GM12878 (cell line): Measurements from ENCODE around the gene UMAD1. TPM values are rescaled to one million over a fixed set of nuclear protein-coding genes. Genes with fewer than 3 reads are reported as not detected.

Experiments
- ATAC-seq: fragments of 200-7000 bp; cut with Tn5 transposase; 3 replicates; pipeline ENCODE4 v1.9.1; 2020; ENCODE audit warnings: mild to moderate bottlenecking, moderate library complexity
- BruUV-seq: library from RNA; stranded (reverse); fragments of 400-500 nt; replicated peaks from 2 replicates; lab custom pipeline; 2021; lab: Mats Ljungman, UMichigan
- CTCF ChIA-PET: fragments of 300-600 bp; sonication (Branson Sonifier 250); formaldehyde crosslinking; extraction: SDS; loops from one replicate; lab custom pipeline; 2021; ENCODE audit warnings: inconsistent platforms; lab: Yijun Ruan, JAX
- POLR2A ChIA-PET: fragments of 350-600 bp; formaldehyde crosslinking; extraction: SDS; loops from one replicate; lab custom pipeline; 2021; ENCODE audit warnings: inconsistent platforms; lab: Charles Lee
- RAD21 ChIA-PET: fragments of 300-600 bp; sonication (Branson Sonifier 250); formaldehyde crosslinking; loops from one replicate; lab custom pipeline; 2023; ENCODE audit warnings: antibody characterized with exemption; ENCODE audit not compliant: unreplicated experiment; lab: Charles Lee
- SMC1A ChIA-PET: fragments of 300-600 bp; sonication (Branson Sonifier 250); formaldehyde crosslinking; loops from one replicate; lab custom pipeline; 2023; ENCODE audit not compliant: unreplicated experiment, uncharacterized antibody; lab: Charles Lee
- DNase-seq: peaks from one replicate; pipeline ENCODE4 v3.0.0-alpha.2; 2011; ENCODE audit warnings: low read depth, low spot score
- FAIRE-seq: peaks from 3 replicates; lab custom pipeline; 2011; peaks lifted over from hg19 to GRCh38; lab: Jason Lieb, UNC
- H2AFZ ChIP-seq: 2 replicates; pipeline ENCODE4 v1.6.0; 2011; ENCODE audit warnings: low read depth, low read length, control low read depth; ENCODE audit not compliant: control insufficient read depth
- H3K27ac ChIP-seq: 2 replicates; pipeline ENCODE4 v1.5.1; 2011; ENCODE audit warnings: control low read depth; ENCODE audit not compliant: control insufficient read depth, insufficient read depth
- H3K27me3 ChIP-seq, 2 experiments: replicated peaks in 1 of 2; 2 replicates each; pipeline versions ENCODE4 v1.6.0 to v1.6.1; 2011; ENCODE audit warnings: low read length in 1 of 2; ENCODE audit not compliant: control insufficient read depth in 2 of 2, insufficient read depth in 2 of 2
- H3K36me3 ChIP-seq, 2 experiments: 2 replicates each; pipeline ENCODE4 v1.5.1; 2011; ENCODE audit warnings: low read length in 1 of 2; ENCODE audit not compliant: control insufficient read depth in 2 of 2, insufficient read depth in 2 of 2
- H3K4me1 ChIP-seq: 2 replicates; pipeline ENCODE4 v1.6.1; 2011; ENCODE audit warnings: mild to moderate bottlenecking, low read length, moderate library complexity, mixed read lengths; ENCODE audit not compliant: control insufficient read depth, insufficient read depth
- H3K4me2 ChIP-seq: 2 replicates; pipeline ENCODE4 v1.6.0; 2011; ENCODE audit warnings: control low read depth; ENCODE audit not compliant: control insufficient read depth, insufficient read depth
- H3K4me3 ChIP-seq: fragments of 200-600 bp; sonication (generic); 2 replicates; pipeline ENCODE4 v1.5.1; 2016
- H3K79me2 ChIP-seq: 2 replicates; pipeline ENCODE4 v1.6.0; 2011; ENCODE audit warnings: low read length; ENCODE audit not compliant: control insufficient read depth, insufficient read depth
- H3K9ac ChIP-seq: 2 replicates; pipeline ENCODE4 v1.8.0; 2011; ENCODE audit warnings: low read length, control low read depth, mixed read lengths; ENCODE audit not compliant: control insufficient read depth, insufficient read depth
- H3K9me3 ChIP-seq: replicated peaks from 3 replicates; pipeline ENCODE4 v1.5.1; 2011; ENCODE audit warnings: mild to moderate bottlenecking, low read length; ENCODE audit not compliant: control insufficient read depth, insufficient read depth
- H4K20me1 ChIP-seq: 2 replicates; pipeline ENCODE4 v1.6.0; 2011; ENCODE audit not compliant: control insufficient read depth, insufficient read depth
- BACH1 ChIP-seq: fragments of 450-650 bp; IDR thresholded peaks from 2 replicates; pipeline ENCODE4 v1.6.1; 2017; ENCODE audit warnings: mild to moderate bottlenecking, borderline replicate concordance
- CBX3 ChIP-seq: fragments of 200-600 bp; sonication (generic); IDR thresholded peaks from 2 replicates; pipeline ENCODE4 v1.6.1; 2016; ENCODE audit warnings: low read depth, borderline replicate concordance
- GABPA ChIP-seq: IDR thresholded peaks from 2 replicates; pipeline ENCODE4 v1.6.1; 2014; ENCODE audit warnings: antibody characterized with exemption, low read depth, mild to moderate bottlenecking, inconsistent platforms
- HSF1 ChIP-seq: fragments of 150-350 bp; IDR thresholded peaks from 2 replicates; pipeline ENCODE4 v1.6.1; 2014; ENCODE audit warnings: mild to moderate bottlenecking, low read depth, low read length
- IKZF2 ChIP-seq, 2 experiments: fragments of 450-650 bp; IDR thresholded peaks; 2 replicates each; pipeline ENCODE4 v1.6.1; 2017; ENCODE audit warnings: mild to moderate bottlenecking in 2 of 2, moderate library complexity in 2 of 2
- LARP7 ChIP-seq: fragments of 450-650 bp; IDR thresholded peaks from 2 replicates; pipeline ENCODE4 v1.6.1; 2017; ENCODE audit warnings: mild to moderate bottlenecking
- MTA2 ChIP-seq: fragments of 450-650 bp; IDR thresholded peaks from 2 replicates; pipeline ENCODE4 v1.6.1; 2016; ENCODE audit warnings: low read depth, mild to moderate bottlenecking, moderate library complexity
- MTA3 ChIP-seq: IDR thresholded peaks from 2 replicates; pipeline ENCODE4 v1.6.1; 2012; ENCODE audit warnings: low read length, inconsistent platforms, borderline replicate concordance
- REST ChIP-seq: IDR thresholded peaks from 2 replicates; pipeline ENCODE4 v1.6.1; 2012; ENCODE audit warnings: mild to moderate bottlenecking, low read depth, low read length
- SIN3A ChIP-seq: IDR thresholded peaks from 2 replicates; pipeline ENCODE4 v1.6.1; 2012; ENCODE audit warnings: low read depth, low read length, improper control_type of control experiment
- SMARCA5 ChIP-seq: fragments of 450-650 bp; IDR thresholded peaks from 2 replicates; pipeline ENCODE4 v1.6.1; 2017; ENCODE audit warnings: mild to moderate bottlenecking
- SPI1 ChIP-seq: IDR thresholded peaks from 2 replicates; pipeline ENCODE4 v1.6.1; 2011; ENCODE audit warnings: low read depth, mild to moderate bottlenecking, low read length, moderate library complexity, borderline replicate concordance; ENCODE audit not compliant: insufficient read depth
- SRF ChIP-seq, 2 experiments: IDR thresholded peaks; 2 replicates each; pipeline ENCODE4 v1.6.1; 2011; ENCODE audit warnings: low read depth in 2 of 2, low read length in 2 of 2, mild to moderate bottlenecking in 1 of 2, moderate library complexity in 1 of 2
- STAT1 ChIP-seq: fragments of 450-650 bp; conservative IDR thresholded peaks from 2 replicates; pipeline ENCODE4 v1.6.1; 2014; ENCODE audit warnings: antibody characterized with exemption, mild to moderate bottlenecking
- SUPT20H ChIP-seq: IDR thresholded peaks from 2 replicates; pipeline ENCODE4 v1.6.1; 2011; ENCODE audit warnings: low read depth, mild to moderate bottlenecking, low read length, moderate library complexity, borderline replicate concordance; ENCODE audit not compliant: control insufficient read depth
- TCF12 ChIP-seq: IDR thresholded peaks from 2 replicates; pipeline ENCODE4 v1.6.1; 2011; ENCODE audit warnings: low read depth, mild to moderate bottlenecking, low read length
- YY1 ChIP-seq: IDR thresholded peaks from 2 replicates; pipeline ENCODE4 v1.6.1; 2011; ENCODE audit warnings: low read depth, mild to moderate bottlenecking, low read length
- in situ Hi-C: fragments of 300-500 bp; cut with MboI; formaldehyde crosslinking; loops from 9 replicates; pipeline ENCODE4 v1.14.3; 2018; ENCODE audit warnings: mixed read lengths
- intact Hi-C: fragments of 100-400 bp; cut with micrococcal nuclease; formaldehyde crosslinking; loops from one replicate; pipeline ENCODE4 v1.14.2; 2022; ENCODE audit not compliant: unreplicated experiment
- polyA plus RNA-seq, 11 experiments: library from polyadenylated mRNA; depleted of rRNA in 4 of 11; unstranded in 6 of 11; stranded (reverse) in 5 of 11; fragments of >200 nt; fragmentation: Nextera tagmentation in 4 of 11; fragmentation: Illumina TruSeq in 1 of 11; extraction: Ambion mirVana in 4 of 11; extraction: Trizol in 1 of 11; gene quantifications; 1 replicate in 1 of 11; 2 replicates in 10 of 11; pipeline versions ENCODE4 v1.2.1 to v1.2.3, GENCODE V29; 2011 to 2016; ENCODE audit warnings: inconsistent platforms in 2 of 11, missing spikeins in 2 of 11, low read depth in 1 of 11
- total RNA-seq, 4 experiments: library from RNA; depleted of rRNA in 3 of 4; stranded (reverse); fragments of >200 nt in 3 of 4; fragmentation: Illumina TruSeq in 1 of 4; extraction: Trizol in 1 of 4; gene quantifications; 2 replicates each; pipeline versions ENCODE4 v1.2.1 to v1.2.3, GENCODE V29; 2013 to 2021
- TF ChIP-seq, protein P1 (sequence below): fragments of 450-650 bp; formaldehyde crosslinking; IDR thresholded peaks from 2 replicates; pipeline ENCODE4 v1.4.0; 2022; ENCODE audit warnings: mild to moderate bottlenecking, moderate library complexity

UMAD1 gene
- total and polyA plus RNA-seq, 10 of the 15 experiments (the other 5 are each of a cell fraction or from before 2014, with no cell fraction given) = 6.0 to 28.6 (median 9.3) TPM

- DNase-seq (no peak), ATAC-seq (peak; percentile 41), FAIRE-seq (no peak)
- Histone ChIP-seq H3K4me1 (peaks cover 3% of the 10 kb centered on the region; the same call in 1 of the 2 replicates), H3K9me3 (no peaks in the 10 kb centered on the region; the same call in 2 of the 3 replicates), H3K4me3 (no peak overlapping the region), H2AFZ (no peak overlapping the region), H4K20me1 (no peaks in the 10 kb centered on the region), H3K36me3 (no peaks in the 10 kb centered on the region), H3K79me2 (no peaks in the 10 kb centered on the region), H3K27ac (no peak overlapping the region), H3K27me3 (no peaks in the 10 kb centered on the region), H3K9ac (no peak overlapping the region), H3K4me2 (no peak overlapping the region)
- ChIA-PET POLR2A (interaction anchor here (0.6 to 2.0 kb wide), 6 partner anchors 41 to 289 kb away, joined by 3 to 6 read pairs (median 4); partner anchors contain the start of gene UMAD1), CTCF (interaction anchor here (0.9 to 3.7 kb wide), 69 partner anchors 10 to 614 kb away, joined by 3 to 179 read pairs (median 6); partner anchors contain the start of genes GLCCI1, RPA3 and UMAD1), RAD21 (interaction anchor here (0.7 to 3.1 kb wide), 67 partner anchors 10 to 614 kb away, joined by 3 to 148 read pairs (median 6); partner anchors contain the start of gene RPA3), SMC1A (interaction anchor here (0.7 to 3.7 kb wide), 86 partner anchors 8 to 614 kb away, joined by 3 to 218 read pairs (median 6); partner anchors contain the start of genes GLCCI1, RPA3 and UMAD1)
- no peak for TF ChIP-seq MTA2
- no peak for TF ChIP-seq REST
- TF ChIP-seq STAT1 = no peak
- no peak for TF ChIP-seq IKZF2 (IDR thresholded peaks at IDR 0.05)
- no peak for TF ChIP-seq MTA3
- TF ChIP-seq CBX3 = no peak
- TF ChIP-seq SMARCA5 = no peak
- TF ChIP-seq SPI1 = no peak
- no peak for TF ChIP-seq SIN3A
- no peak for TF ChIP-seq YY1
- TF ChIP-seq BACH1 = no peak
- no peak for TF ChIP-seq GABPA
- TF ChIP-seq HSF1 = no peak
- TF ChIP-seq SRF (IDR thresholded peaks at IDR 0.05; ENCODE audit: low read depth in 2 of 2, low read length in 2 of 2) = no peak
- no peak for TF ChIP-seq LARP7
- TF ChIP-seq SUPT20H = no peak
- TF ChIP-seq TCF12 = no peak
- TF ChIP-seq, protein P1, sequence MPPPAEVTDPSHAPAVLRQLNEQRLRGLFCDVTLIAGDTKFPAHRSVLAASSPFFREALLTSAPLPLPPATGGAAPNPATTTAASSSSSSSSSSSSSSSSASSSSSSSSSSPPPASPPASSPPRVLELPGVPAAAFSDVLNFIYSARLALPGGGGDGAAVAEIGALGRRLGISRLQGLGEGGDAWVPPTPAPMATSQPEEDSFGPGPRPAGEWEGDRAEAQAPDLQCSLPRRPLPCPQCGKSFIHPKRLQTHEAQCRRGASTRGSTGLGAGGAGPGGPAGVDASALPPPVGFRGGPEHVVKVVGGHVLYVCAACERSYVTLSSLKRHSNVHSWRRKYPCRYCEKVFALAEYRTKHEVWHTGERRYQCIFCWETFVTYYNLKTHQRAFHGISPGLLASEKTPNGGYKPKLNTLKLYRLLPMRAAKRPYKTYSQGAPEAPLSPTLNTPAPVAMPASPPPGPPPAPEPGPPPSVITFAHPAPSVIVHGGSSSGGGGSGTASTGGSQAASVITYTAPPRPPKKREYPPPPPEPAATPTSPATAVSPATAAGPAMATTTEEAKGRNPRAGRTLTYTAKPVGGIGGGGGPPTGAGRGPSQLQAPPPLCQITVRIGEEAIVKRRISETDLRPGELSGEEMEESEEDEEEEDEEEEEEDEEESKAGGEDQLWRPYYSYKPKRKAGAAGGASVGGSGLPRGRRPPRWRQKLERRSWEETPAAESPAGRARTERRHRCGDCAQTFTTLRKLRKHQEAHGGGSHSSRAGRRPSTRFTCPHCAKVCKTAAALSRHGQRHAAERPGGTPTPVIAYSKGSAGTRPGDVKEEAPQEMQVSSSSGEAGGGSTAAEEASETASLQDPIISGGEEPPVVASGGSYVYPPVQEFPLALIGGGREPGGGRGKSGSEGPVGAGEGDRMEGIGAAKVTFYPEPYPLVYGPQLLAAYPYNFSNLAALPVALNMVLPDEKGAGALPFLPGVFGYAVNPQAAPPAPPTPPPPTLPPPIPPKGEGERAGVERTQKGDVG (CRISPR knock-in tag) = no peak
- no TSS peak for BruUV-seq
- in situ Hi-C loops = loop anchor here (10.0 kb wide), 1 partner anchor 533 kb away; no protein-coding TSS in a partner anchor
- intact Hi-C loops = loop anchor here (1.0 to 5.0 kb wide), 5 partner anchors 79 to 535 kb away; no protein-coding TSS in a partner anchor
Measured at GRCh38 chr7:7681936-7682329, 41.4 kb downstream of the UMAD1 start.
